Neural crest cell (in vitro differentiated cells): ENCODE results near the gene HTRA1. TPM values are rescaled to one million over a fixed set of nuclear protein-coding genes. Genes with fewer than 3 reads are reported as not detected.
A peak's percentile ranks its signal among the peaks of the same experiment; 100 is the strongest.

ENCODE experiments used
- DNase-seq: peaks from one replicate; pipeline ENCODE4 v3.0.0; 2021; ENCODE audit warnings: low read depth, mixed read lengths, low spot score
- H3K27ac Mint-ChIP-seq: one replicate; pipeline ENCODE4 v1.8.0; 2021; ENCODE audit warnings: mild to moderate bottlenecking, mixed read lengths; ENCODE audit not compliant: unreplicated experiment
- H3K27me3 Mint-ChIP-seq: 2 replicates; pipeline ENCODE4 v1.8.0; 2021; ENCODE audit warnings: low read depth, mild to moderate bottlenecking, mixed read lengths
- H3K36me3 Mint-ChIP-seq: 2 replicates; pipeline ENCODE4 v1.8.0; 2021; ENCODE audit warnings: low read depth, mild to moderate bottlenecking, mixed read lengths
- H3K4me1 Mint-ChIP-seq: 2 replicates; pipeline ENCODE4 v1.8.0; 2021; ENCODE audit warnings: mixed read lengths
- H3K4me3 Mint-ChIP-seq: one replicate; pipeline ENCODE4 v1.8.0; 2021; ENCODE audit warnings: mild to moderate bottlenecking, mixed read lengths
- H3K9me3 Mint-ChIP-seq: 2 replicates; pipeline ENCODE4 v1.8.0; 2021; ENCODE audit warnings: mixed read lengths
- total RNA-seq: library from RNA; stranded (reverse); gene quantifications from 2 replicates; pipeline ENCODE4 v1.2.1, GENCODE V29; 2021
- TF ChIP-seq, protein P1 (sequence below): fragments of 200-600 bp; sonication (generic); conservative IDR thresholded peaks from 2 replicates; pipeline ENCODE4 v1.5.0; 2021; ENCODE audit warnings: antibody characterized with exemption, mild to moderate bottlenecking

HTRA1 gene
- total RNA-seq, 1 donor from 2014 or later: 8.2 TPM

DNA sequence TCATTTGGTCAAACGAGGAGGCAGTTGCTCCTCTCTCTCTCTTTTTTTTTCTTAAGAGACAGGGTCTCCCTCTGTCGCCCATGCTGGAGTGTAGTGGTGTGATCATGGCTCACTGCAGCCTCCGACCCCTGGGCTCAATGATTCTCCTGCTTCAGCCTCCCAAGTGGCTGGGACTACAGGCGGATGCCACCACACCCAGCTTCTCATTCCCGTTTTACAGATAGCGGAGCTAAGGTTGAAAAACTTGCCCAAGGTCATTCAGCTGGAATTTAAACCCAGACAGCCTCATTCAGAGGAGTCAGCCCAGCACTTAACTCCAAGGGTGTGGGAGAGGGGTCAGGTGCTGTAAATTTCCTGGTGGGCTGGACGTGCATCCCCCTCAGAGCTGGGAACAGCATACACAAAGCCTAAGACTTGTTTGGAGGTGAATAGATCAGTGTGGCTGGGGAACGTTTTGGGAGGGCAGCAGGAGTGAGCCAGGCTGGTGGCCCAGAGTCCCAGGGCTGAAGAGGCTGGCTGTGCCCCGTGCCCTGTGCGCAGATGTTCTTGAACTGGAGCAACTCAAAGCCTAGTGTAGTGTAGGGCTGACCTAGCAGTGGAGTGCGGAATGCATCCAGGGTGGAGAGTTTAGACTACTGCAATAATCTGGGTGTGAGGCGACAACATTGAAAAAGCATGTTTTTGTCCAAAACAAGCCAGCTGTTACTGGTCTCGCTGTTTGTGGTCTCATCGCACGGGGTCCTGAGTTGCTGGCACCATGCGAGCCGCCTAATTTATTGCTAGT lies 2.3 kb downstream of the HTRA1 start:
- peaks cover 9% of the 10 kb centered on the region for H3K4me1 Mint-ChIP-seq
- peak overlapping the region; percentile 87 for H3K4me3 Mint-ChIP-seq

DNA sequence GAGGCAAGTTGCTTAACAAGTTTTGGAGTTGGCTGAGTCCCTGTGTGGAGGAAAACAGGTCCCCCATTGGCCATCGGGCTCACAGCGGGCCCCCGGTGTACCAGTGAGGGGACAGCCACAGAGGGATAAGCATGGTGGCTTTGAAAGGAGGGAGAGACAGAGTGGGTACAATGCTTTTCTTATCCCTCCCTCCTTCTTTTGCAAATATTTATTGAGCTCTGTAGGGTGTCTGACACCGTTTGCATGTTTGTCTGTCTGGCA lies 2.8 kb downstream of the HTRA1 start:
- H3K27ac Mint-ChIP-seq: no peak overlapping the region
- DNase-seq: no peak
- H3K27me3 Mint-ChIP-seq: peaks cover 83% of the 10 kb centered on the region
- H3K4me1 Mint-ChIP-seq: peaks cover 9% of the 10 kb centered on the region
- H3K9me3 Mint-ChIP-seq: no peaks in the 10 kb centered on the region
- no peaks in the 10 kb centered on the region for H3K36me3 Mint-ChIP-seq
- H3K4me3 Mint-ChIP-seq: peak overlapping the region; percentile 87
- TF ChIP-seq, protein P1, sequence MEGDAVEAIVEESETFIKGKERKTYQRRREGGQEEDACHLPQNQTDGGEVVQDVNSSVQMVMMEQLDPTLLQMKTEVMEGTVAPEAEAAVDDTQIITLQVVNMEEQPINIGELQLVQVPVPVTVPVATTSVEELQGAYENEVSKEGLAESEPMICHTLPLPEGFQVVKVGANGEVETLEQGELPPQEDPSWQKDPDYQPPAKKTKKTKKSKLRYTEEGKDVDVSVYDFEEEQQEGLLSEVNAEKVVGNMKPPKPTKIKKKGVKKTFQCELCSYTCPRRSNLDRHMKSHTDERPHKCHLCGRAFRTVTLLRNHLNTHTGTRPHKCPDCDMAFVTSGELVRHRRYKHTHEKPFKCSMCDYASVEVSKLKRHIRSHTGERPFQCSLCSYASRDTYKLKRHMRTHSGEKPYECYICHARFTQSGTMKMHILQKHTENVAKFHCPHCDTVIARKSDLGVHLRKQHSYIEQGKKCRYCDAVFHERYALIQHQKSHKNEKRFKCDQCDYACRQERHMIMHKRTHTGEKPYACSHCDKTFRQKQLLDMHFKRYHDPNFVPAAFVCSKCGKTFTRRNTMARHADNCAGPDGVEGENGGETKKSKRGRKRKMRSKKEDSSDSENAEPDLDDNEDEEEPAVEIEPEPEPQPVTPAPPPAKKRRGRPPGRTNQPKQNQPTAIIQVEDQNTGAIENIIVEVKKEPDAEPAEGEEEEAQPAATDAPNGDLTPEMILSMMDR: no peak

More for the DNA sequence above, 2.3 kb downstream of the HTRA1 start:
- H3K36me3 Mint-ChIP-seq: no peaks in the 10 kb centered on the region
- no peak for DNase-seq
- H3K27ac Mint-ChIP-seq: no peak overlapping the region
- H3K27me3 Mint-ChIP-seq: peaks cover 83% of the 10 kb centered on the region
- TF ChIP-seq, protein P1: no peak
- no peaks in the 10 kb centered on the region for H3K9me3 Mint-ChIP-seq

DNA sequence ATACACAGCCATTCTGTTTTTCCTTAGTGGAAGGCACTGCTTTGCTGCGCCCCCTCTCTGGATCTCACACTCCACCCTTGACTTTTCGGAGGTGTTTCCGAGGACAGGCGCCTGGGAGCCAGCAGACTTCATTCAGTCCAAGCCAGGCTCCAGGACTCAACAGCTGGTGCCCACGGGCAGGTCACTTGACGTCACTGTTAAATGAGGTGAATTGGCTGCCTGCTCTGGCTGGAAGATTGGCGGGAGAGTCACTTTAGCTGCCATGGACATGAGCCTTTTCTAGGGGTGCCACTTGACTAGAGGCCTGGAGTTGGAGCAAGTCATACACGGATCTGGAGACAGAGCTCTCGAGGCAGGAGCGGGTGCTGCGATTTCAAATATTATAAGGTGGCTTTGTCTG lies 3.2 kb downstream of the HTRA1 start:
- TF ChIP-seq, protein P1: no peak
- peaks cover 9% of the 10 kb centered on the region for H3K4me1 Mint-ChIP-seq
- H3K9me3 Mint-ChIP-seq: no peaks in the 10 kb centered on the region
- DNase-seq: no peak
- H3K36me3 Mint-ChIP-seq: no peaks in the 10 kb centered on the region
- H3K27me3 Mint-ChIP-seq: peaks cover 80% of the 10 kb centered on the region
- peak overlapping the region; percentile 39 for H3K4me3 Mint-ChIP-seq
- H3K27ac Mint-ChIP-seq: no peak overlapping the region

DNA sequence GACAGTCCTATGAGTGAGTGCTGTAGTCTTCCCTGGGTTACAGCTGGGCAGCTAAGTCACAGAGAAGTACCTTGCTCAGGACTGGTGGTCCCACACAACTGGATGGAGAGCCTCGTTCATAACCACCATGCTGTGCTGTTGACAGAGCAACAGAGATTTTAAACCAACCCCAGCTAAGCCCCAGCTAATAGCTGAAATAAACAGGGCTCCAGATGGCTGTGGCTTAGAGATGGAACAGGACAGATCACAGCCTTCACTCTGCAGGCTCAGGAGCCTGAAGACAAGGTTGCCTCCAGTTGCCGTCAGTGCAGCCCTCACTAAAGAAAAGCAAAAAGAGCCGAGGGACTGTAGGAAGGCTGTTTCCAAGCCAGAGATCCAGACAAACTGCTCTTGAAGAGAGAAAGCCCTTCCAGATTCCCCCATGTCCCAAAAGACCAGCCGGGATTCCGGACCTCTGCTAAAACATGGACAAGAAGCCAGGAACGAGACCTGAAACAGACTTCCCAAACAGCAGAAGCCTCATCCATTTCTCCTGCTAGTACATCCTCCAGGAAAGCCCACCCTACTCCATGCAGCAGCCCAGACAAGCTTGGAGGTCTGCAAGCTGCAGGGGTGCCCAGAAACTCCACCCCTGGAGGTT lies 4.2 kb downstream of the HTRA1 start:
- H3K9me3 Mint-ChIP-seq: no peaks in the 10 kb centered on the region
- TF ChIP-seq, protein P1: no peak
- H3K27ac Mint-ChIP-seq: no peak overlapping the region
- DNase-seq: no peak
- no peaks in the 10 kb centered on the region for H3K36me3 Mint-ChIP-seq
- peak overlapping the region; percentile 39 for H3K4me3 Mint-ChIP-seq
- H3K27me3 Mint-ChIP-seq: peaks cover 77% of the 10 kb centered on the region
- H3K4me1 Mint-ChIP-seq: peaks cover 9% of the 10 kb centered on the region

DNA sequence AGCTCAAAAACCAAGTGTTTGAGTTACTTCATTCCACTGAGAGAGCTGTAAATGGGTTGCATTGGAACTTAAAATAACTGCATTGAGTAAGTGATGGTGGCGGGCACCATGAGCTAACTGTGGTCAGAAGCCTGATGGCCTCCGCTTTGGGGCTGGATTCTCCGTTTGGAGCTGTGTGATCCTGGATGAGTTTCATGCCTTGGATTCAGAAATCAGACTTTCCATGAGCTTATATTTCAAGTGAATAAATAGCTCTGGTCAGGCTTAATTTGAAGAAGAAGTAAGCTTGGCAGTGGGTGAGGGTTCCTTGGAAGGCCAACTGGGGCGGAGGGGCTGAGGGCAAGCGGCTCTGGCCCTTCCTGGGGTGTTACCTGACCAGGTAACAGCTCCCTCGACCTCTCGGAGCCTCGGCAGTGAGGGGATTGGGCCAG lies 5.6 kb downstream of the HTRA1 start:
- peaks cover 9% of the 10 kb centered on the region for H3K4me1 Mint-ChIP-seq
- no peak overlapping the region for H3K27ac Mint-ChIP-seq
- TF ChIP-seq, protein P1: no peak
- DNase-seq: no peak
- peaks cover 77% of the 10 kb centered on the region for H3K27me3 Mint-ChIP-seq
- no peaks in the 10 kb centered on the region for H3K9me3 Mint-ChIP-seq
- no peaks in the 10 kb centered on the region for H3K36me3 Mint-ChIP-seq
- no peak overlapping the region for H3K4me3 Mint-ChIP-seq
